Immature natural killer cell (primary cell): Measurements from ENCODE around the gene LCN10. TPM values are rescaled to one million over a fixed set of nuclear protein-coding genes. Genes with fewer than 3 reads are reported as not detected.

ENCODE experiments used
- DNase-seq, 3 donors: peaks; one replicate each; pipeline ENCODE4 v3.0.0; 2022; ENCODE audit warnings: mixed read lengths in 1 of 3
- H3K27ac Mint-ChIP-seq, 6 donors: one replicate each; pipeline ENCODE4 v1.8.0; 2020; ENCODE audit warnings: mixed read lengths in 6 of 6, mild to moderate bottlenecking in 5 of 6, inconsistent platforms in 4 of 6, moderate library complexity in 3 of 6
- H3K27me3 Mint-ChIP-seq, 3 donors: one replicate each; pipeline ENCODE4 v1.8.0; 2020 to 2021; ENCODE audit warnings: low read depth in 3 of 3, mild to moderate bottlenecking in 3 of 3, mixed read lengths in 3 of 3, moderate library complexity in 3 of 3, inconsistent platforms in 1 of 3
- H3K36me3 Mint-ChIP-seq, 3 donors: one replicate each; pipeline ENCODE4 v1.8.0; 2020; ENCODE audit warnings: mixed read lengths in 3 of 3, inconsistent platforms in 2 of 3, mild to moderate bottlenecking in 2 of 3
- H3K4me1 Mint-ChIP-seq, 2 donors: one replicate each; pipeline ENCODE4 v1.8.0; 2020; ENCODE audit warnings: inconsistent platforms in 2 of 2, mild to moderate bottlenecking in 2 of 2, mixed read lengths in 2 of 2, moderate library complexity in 1 of 2
- H3K4me3 Mint-ChIP-seq, 5 donors: one replicate each; pipeline ENCODE4 v1.8.0; 2020; ENCODE audit warnings: mild to moderate bottlenecking in 5 of 5, mixed read lengths in 5 of 5, inconsistent platforms in 3 of 5, moderate library complexity in 3 of 5
- H3K9me3 Mint-ChIP-seq, 6 donors: one replicate each; pipeline ENCODE4 v1.8.0; 2020; ENCODE audit warnings: mild to moderate bottlenecking in 6 of 6, mixed read lengths in 6 of 6, inconsistent platforms in 4 of 6, moderate library complexity in 3 of 6
- polyA plus RNA-seq, 3 donors: library from polyadenylated mRNA; unstranded; fragments of 300-500 nt; fragmentation: Illumina TruSeq; gene quantifications; one replicate each; pipeline ENCODE4 v1.2.3, GENCODE V29; 2021

LCN10 gene
- polyA plus RNA-seq, 3 donors from 2014 or later: not detected

DNA sequence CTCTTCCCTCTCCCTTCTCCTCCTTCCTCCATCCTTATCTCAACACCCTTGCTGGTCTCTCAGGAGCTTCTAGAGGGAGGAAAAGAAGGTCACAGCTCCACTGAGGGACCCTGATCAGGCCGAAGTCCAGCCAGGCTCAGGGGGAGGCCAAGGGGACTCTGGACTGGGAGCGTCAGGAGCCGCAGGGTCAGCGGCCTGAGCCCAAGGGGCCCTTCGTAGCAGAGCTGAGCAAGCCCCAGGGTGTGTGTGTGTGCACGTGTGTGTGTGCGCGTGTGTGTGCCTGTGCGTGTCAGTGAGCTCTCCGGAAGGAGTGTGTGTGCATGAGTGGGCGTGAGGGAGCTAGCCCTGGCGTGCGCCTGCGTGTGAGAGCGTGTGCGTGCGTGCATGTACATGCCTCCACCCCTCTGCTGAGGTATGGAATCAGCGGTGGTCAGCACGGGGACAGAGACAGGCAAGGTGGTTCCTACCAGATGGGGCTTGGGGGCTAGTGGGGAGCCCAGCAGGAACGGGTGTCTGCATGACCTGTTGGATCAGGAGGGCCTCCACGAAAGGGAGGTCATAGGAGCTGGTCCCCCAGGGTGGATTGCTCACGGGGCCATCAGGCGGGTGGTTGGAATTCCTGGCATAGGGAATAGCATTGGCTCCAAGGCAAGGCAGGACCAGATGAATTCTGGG lies 45.5 kb downstream of the LCN10 start:
- H3K36me3 Mint-ChIP-seq: no peaks in the 10 kb centered on the region
- H3K9me3 Mint-ChIP-seq: no peaks in the 10 kb centered on the region
- H3K27me3 Mint-ChIP-seq: peaks cover 5 to 31% (median 20%) of the 10 kb centered on the region in 3 donors
- DNase-seq: no peak
- H3K4me3 Mint-ChIP-seq: peak overlapping the region in 1 of 5 donors; percentile 17
- peak overlapping the region in 2 of 6 donors; percentile 50 to 71 for H3K27ac Mint-ChIP-seq
- H3K4me1 Mint-ChIP-seq: peaks cover 9 to 16% of the 10 kb centered on the region in 2 donors

DNA sequence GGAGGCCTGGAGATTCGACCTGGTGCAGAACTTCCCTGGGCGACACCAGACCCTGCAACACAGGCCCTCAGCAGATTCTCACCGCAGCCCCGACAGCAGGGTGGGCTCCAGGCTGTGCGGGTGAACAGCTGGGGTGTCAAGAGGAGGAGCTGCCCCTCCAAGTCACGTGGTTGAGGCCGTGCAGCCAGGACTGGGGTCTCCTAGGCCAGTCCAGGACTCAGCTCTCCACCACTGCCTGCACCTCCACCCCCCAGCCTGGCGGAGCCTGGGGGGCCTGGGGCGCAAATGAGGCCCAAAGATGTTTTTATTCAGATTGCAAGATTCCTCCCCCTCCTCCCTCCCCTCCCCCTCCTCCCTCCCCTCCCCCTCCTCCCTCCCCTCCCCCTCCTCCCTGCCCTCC lies 46.2 kb downstream of the LCN10 start:
- peak overlapping the region in 1 of 5 donors; percentile 49 for H3K4me3 Mint-ChIP-seq
- no peak for DNase-seq
- H3K27ac Mint-ChIP-seq: no peak overlapping the region
- peaks cover 8 to 14% of the 10 kb centered on the region in 2 donors for H3K4me1 Mint-ChIP-seq
- no peaks in the 10 kb centered on the region for H3K36me3 Mint-ChIP-seq
- peaks cover 5 to 28% (median 13%) of the 10 kb centered on the region in 3 donors for H3K27me3 Mint-ChIP-seq
- H3K9me3 Mint-ChIP-seq: no peaks in the 10 kb centered on the region

DNA sequence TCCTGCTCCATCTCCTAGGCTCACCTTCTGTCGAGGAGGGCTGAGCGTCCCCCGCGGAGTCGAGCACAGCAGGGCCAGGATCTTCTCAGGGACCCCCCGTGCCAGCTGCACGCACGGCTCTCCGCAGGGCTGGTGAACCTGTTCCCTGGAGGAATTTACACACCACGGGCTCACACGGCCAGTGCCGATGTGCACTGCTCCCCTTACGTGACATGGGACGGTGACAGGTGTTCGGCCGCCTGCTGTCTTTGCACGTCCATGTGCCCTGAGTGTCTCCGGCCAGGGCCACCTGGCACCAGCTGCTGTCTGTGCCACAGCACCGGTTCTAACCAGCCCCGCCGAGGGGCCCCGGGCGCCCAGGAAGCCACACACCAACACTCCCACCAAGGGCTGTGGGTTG lies 46.8 kb downstream of the LCN10 start:
- H3K4me1 Mint-ChIP-seq: peaks cover 2 to 8% of the 10 kb centered on the region in 2 donors
- no peak for DNase-seq
- H3K27ac Mint-ChIP-seq: no peak overlapping the region
- H3K4me3 Mint-ChIP-seq: peak overlapping the region in 1 of 5 donors; percentile 49
- H3K36me3 Mint-ChIP-seq: no peaks in the 10 kb centered on the region
- no peaks in the 10 kb centered on the region for H3K9me3 Mint-ChIP-seq
- H3K27me3 Mint-ChIP-seq: peaks cover 5 to 24% (median 7%) of the 10 kb centered on the region in 3 donors

DNA sequence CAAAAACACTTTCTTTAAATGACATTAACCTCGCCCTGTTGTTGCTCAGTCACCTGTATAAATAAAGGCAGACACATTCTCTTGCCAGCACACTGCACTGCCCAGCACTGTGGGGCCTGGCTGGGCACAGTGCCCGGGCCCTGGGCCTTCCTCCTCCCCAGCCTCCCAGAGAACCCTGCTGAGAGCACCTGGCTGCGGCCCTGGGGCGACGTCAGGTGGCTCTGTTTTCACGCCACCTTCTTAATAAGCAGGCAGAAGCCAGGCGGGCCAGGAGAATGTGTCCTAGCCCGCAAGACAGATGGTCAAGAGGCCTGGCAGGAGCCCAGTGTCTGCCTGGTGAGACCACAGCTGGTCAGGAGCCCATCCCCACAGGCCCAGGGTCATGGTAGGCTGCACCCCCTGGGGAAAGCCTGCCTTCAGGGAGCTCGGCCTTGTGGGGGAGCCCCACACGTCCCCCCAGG lies 47.3 kb downstream of the LCN10 start:
- no peak for DNase-seq
- Mint-ChIP-seq H3K36me3 (no peaks in the 10 kb centered on the region), H3K9me3 (no peaks in the 10 kb centered on the region), H3K27ac (no peak overlapping the region), H3K4me1 (peaks cover 0 to 4% of the 10 kb centered on the region in 2 donors), H3K27me3 (peaks cover 5 to 19% (median 6%) of the 10 kb centered on the region in 3 donors), H3K4me3 (no peak overlapping the region)

DNA sequence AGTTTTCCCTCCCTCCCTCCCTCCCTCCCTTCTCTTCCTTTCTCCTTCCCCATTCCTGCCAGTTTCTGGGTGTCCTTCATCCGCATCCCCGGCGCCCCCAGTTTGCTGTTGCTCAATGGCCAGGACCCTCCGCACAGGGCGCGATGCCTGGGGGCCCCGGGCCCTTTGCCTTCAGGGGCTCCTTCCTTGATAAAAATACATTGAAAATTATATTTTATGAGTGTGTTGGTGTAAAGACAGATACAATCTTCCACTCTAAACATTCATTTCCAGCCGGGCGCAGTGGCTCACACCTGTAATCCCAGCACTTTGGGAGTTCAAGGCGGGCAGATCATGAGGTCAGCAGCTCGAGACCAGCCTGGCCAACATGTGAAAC lies 47.9 kb downstream of the LCN10 start:
- Mint-ChIP-seq H3K27ac (no peak overlapping the region), H3K27me3 (peaks cover 2 to 19% (median 4%) of the 10 kb centered on the region in 3 donors), H3K9me3 (no peaks in the 10 kb centered on the region), H3K4me3 (no peak overlapping the region), H3K36me3 (no peaks in the 10 kb centered on the region), H3K4me1 (peaks cover 0 to 1% of the 10 kb centered on the region in 2 donors)
- no peak for DNase-seq

DNA sequence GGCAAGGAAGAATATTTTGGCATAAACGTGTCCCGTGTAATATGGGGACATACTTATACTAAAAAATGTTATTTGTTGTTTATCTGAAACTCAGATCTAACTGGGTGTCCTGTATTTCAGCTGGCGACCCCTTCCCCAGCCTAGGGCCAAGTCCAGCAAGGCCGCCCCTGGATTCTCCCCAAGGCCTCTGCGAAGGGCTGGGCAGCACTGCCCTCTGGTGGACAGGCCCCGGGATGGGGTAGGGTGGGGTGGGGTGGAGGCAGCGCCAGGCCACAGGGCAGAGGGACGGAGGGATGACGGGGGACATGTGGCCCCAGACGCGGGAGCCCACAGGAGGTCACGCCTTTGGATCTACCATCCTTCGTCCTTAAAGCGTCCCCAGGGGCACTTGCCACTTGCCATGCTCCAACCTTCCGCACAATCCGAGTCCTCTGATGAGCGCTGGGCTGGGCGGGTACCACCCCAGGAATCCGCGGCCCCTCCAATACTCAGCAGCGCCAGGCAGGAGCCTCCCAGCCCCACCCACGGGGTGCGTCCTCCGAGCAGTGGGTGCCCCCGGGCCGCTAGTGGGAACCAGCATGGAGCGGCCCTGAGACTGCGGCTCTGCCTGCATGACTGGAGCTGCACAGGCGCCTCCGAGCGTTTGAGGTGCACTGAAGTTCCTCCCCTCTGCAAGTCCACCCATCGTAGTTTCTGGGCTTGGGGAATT lies 48.4 kb downstream of the LCN10 start:
- Mint-ChIP-seq H3K4me3 (no peak overlapping the region), H3K27me3 (peaks cover 0 to 19% (median 4%) of the 10 kb centered on the region in 3 donors), H3K27ac (no peak overlapping the region), H3K36me3 (no peaks in the 10 kb centered on the region), H3K9me3 (no peaks in the 10 kb centered on the region), H3K4me1 (peaks cover 0 to 1% of the 10 kb centered on the region in 2 donors)
- DNase-seq: no peak

DNA sequence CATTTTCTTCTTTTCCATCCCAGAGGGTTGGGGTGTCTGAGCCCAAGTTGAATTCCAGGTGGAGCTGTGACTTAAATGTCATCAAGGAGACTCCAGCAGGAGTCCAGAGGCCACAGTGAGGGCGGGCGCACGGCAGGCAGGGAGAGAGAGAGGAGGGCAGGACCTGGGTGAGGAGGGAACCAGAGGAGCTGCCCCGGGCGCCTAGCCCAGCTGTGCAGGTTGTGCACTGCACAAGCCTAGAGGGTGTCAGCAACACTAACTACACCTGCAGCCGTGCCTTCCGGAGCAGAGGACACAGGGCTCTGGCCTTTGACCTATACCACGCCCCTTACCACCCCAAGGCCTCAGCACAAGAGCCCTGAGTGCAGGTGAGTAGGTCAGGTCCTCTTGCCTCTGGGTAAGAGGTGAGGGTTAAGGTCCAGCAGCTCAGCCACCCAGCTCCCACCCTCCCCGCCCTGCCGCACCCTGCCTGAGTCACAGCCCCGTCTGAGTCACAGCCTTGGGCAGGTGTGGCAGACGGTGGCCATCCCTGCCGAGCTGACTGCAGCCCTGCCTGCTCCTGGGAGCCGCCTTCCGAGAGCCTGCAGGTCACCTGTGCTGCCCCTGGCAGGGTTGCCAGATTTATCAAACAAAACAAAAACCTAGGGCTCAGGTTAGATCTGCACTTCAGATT lies 49.1 kb downstream of the LCN10 start:
- Mint-ChIP-seq H3K4me3 (no peak overlapping the region), H3K36me3 (no peaks in the 10 kb centered on the region), H3K27ac (no peak overlapping the region), H3K4me1 (no peaks in the 10 kb centered on the region), H3K9me3 (no peaks in the 10 kb centered on the region), H3K27me3 (peaks cover 0 to 19% (median 0%) of the 10 kb centered on the region in 3 donors)
- DNase-seq: no peak

DNA sequence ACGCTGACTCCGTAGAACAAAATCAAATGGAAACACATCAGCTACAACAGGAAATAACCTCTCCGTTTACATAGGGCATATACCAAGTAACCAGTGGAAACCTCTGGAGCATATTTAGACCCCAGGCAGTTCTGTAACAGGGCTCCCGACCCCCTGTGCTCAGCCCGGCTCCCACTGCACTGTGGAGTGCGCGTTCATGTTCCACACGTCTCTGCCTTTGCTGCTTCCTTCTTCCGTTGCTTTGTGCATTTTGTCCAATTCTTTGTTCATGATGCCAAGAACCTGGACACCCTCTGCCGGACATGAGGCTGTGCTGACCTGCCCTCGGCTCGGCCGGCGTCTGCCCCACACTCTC lies 49.6 kb downstream of the LCN10 start:
- no peak for DNase-seq
- Mint-ChIP-seq H3K36me3 (no peaks in the 10 kb centered on the region), H3K9me3 (no peaks in the 10 kb centered on the region), H3K4me3 (no peak overlapping the region), H3K4me1 (no peaks in the 10 kb centered on the region), H3K27ac (no peak overlapping the region), H3K27me3 (peaks cover 0 to 17% (median 0%) of the 10 kb centered on the region in 3 donors)

DNA sequence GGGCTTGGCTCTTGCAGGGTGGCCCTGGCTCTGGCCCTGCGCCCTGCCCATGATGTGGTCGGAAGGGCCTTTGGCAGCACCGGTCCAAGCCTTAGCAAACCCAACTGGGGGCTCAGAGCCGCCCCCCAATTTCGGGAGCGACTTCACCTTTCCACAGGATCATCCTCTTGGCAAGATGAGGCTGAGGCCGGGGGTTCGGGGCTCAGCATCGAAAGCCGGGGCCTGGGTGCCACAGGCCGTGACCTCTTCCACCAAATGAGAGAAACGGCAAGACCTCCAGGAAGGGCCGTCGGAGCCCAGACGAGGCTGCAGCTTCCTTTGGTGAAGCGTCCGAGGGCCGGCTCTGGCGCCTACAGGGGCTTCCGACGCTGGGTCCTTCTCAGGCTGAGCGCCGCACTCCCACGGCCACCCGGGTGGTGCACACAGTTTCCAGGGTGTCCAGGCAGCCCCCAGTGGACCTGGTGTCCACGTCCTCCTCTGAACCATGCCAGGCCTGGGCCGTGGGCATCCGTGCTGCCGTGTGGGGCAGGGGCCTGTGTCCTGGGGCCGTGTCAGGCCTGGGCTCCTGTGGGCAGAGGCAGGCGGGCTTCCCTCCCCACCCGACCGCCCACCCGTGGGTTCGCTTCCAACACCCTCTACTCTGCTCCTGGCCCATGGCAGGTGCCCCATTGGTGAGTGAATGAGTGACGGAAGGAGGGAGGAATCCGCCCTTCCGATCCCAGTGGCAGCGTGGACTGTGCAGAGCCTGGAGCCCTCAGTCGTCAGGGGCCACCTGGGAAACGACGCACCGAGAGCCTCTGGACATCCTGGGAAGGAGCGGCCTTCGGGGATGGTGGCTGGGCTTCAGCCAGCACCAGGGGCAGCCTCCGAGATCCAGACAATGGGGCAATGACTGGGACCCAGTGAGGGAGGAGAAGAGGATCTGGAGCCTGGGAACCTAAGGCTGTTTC lies 50.3 kb downstream of the LCN10 start:
- Mint-ChIP-seq H3K27me3 (peaks cover 0 to 12% (median 0%) of the 10 kb centered on the region in 3 donors), H3K4me1 (no peaks in the 10 kb centered on the region), H3K27ac (no peak overlapping the region), H3K9me3 (no peaks in the 10 kb centered on the region), H3K4me3 (no peak overlapping the region), H3K36me3 (no peaks in the 10 kb centered on the region)
- no peak for DNase-seq

DNA sequence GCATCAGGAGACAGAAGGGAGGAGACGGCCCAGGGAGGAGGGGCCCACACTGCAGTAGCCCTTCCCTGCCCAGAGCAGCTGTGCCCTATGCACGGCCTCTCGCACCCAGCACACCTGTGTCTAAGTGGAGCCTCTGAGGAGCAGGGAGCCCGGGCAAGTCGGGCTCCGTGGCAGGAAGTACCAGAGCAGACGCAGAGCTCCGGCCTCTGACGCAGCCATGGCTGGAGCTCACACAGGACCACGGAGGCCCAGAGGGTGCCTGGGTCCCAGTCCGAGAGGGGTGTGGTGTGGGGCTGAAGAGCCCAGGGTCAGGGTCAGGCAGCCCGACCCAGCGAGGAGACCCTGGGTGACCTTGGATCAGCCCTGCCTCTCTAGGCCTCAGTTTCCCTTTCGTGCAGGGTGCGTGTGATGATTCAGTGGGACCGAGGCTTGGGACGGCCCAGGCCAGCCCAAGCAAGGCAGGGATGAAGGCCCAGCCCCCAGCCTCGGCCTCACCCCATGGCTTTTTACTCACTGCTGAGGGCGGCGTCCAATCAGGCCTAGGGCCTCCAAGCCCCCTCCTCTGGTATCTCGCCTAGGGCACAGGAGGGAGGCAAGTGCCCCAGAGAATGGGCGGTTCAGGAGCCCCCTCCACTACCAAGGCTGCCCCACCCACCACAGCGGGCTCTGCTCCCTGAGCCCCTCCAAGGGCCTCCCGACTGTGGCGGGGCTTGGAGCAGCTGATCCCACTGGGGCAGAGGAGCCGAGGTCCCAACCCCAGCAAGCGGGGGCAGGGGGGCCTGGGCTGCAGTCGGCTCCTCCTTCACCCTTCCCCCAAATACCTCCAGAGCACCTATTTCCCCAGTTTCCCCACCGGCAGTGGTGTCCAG lies 51.2 kb downstream of the LCN10 start:
- Mint-ChIP-seq H3K4me1 (no peaks in the 10 kb centered on the region), H3K27me3 (peaks cover 0 to 8% (median 0%) of the 10 kb centered on the region in 3 donors), H3K27ac (no peak overlapping the region), H3K36me3 (no peaks in the 10 kb centered on the region), H3K9me3 (no peaks in the 10 kb centered on the region), H3K4me3 (no peak overlapping the region)
- no peak for DNase-seq

DNA sequence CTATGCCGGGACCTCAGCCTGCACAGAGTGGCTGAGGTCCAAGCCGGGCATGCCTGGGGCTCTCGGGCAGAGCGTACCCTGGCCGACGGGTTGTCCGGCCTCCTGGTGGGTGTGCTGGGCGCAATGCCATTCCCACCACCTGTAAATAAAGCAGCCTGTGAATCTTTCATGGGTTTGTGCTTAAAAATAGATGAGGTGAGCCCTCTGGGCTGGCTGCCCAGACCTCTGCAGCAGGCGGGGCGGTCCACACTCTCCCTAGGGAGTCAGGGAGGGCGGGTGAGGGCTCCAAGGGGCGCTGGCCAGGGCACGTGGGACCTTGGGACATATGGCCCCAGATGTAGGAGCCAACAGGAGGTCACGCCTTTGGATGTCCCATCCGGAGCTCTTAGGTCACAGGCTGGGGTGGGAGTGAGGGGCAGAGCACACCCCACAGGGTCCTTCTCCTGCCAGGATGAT lies 51.9 kb downstream of the LCN10 start:
- no peaks in the 10 kb centered on the region for H3K36me3 Mint-ChIP-seq
- H3K27ac Mint-ChIP-seq: no peak overlapping the region
- peaks cover 0 to 2% (median 0%) of the 10 kb centered on the region in 3 donors for H3K27me3 Mint-ChIP-seq
- DNase-seq: no peak
- no peak overlapping the region for H3K4me3 Mint-ChIP-seq
- peaks cover 0 to 4% of the 10 kb centered on the region in 2 donors for H3K4me1 Mint-ChIP-seq
- no peaks in the 10 kb centered on the region for H3K9me3 Mint-ChIP-seq

DNA sequence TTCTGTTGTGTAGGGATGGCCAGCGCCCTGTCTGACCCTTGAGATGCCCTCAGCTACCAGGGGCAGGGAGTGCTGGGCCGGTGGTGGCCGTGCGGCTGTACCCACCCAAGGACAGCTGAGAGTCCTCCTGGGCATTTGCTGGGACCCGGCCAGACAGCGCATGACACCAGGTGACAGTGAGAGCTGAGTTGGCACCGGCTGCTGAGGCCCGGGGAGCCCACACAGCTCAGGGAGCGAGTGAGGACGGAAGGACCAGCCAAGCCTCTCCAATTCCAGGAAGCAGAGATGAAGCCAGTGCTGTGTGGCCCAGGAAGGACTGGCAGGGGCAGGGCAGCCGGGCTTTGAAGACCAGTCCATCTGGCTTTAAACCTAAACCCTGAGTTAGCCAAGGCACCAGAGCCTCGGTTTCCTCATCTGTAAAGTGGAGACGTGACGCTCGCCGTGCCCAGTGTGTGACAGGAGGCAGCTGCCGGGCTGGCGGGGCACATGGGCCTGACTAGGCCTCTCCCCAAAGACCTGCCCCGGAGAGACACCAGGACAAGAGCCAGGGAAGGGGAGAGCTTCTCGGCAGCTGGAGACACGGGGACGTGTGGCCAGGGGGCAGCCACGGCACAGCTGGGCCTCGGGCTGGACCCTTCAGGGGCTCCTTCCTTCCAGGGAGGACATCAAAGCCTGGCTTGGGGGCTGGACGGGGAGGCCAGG lies 52.5 kb downstream of the LCN10 start:
- H3K27me3 Mint-ChIP-seq: peaks cover 0 to 2% (median 0%) of the 10 kb centered on the region in 3 donors
- no peaks in the 10 kb centered on the region for H3K36me3 Mint-ChIP-seq
- H3K4me3 Mint-ChIP-seq: no peak overlapping the region
- H3K4me1 Mint-ChIP-seq: peaks cover 0 to 4% of the 10 kb centered on the region in 2 donors
- no peaks in the 10 kb centered on the region for H3K9me3 Mint-ChIP-seq
- no peak overlapping the region for H3K27ac Mint-ChIP-seq
- DNase-seq: no peak
